ENCODE data around the gene NIPBL.

- TF ChIP-seq TAF1 (IDR thresholded peaks at IDR 0.05; ENCODE audit: low read depth) = no peak
- no peak for TF ChIP-seq YY1 (IDR thresholded peaks at IDR 0.05; ENCODE audit: low read depth)
- no peak for TF ChIP-seq REST (IDR thresholded peaks at IDR 0.05; ENCODE audit: low read depth)
- no peak for TF ChIP-seq MAX (IDR thresholded peaks at IDR 0.05)
These were observed 25.3 kb downstream of the NIPBL start for GRCh38 chr5:36901856-36902255.
